ENCODE results near the gene MACF1. TPM values are rescaled to one million over a fixed set of nuclear protein-coding genes. Genes with fewer than 3 reads are reported as not detected.

MACF1 gene
- total RNA-seq, 1 donor from 2014 or later, result 322 TPM

- no peak for ATAC-seq
- DNase-seq (ENCODE audit: low spot score), result no peak
- intact Hi-C loops (cut with DNase I), result no loop called here
These were observed 192.2 kb downstream of the MACF1 start for GRCh38 chr1:39396671-39397070.

- no peak for ATAC-seq
- DNase-seq (ENCODE audit: low spot score), result no peak
- intact Hi-C loops (cut with DNase I), result no loop called here
These were observed 193.0 kb downstream of the MACF1 start for GRCh38 chr1:39397487-39397886.

GRCh38 chr1:39398278-39399021, 194.0 kb downstream of the MACF1 start:
- intact Hi-C loops (cut with DNase I), result no loop called here
- ATAC-seq (peak; percentile 94), DNase-seq (ENCODE audit: low spot score) (no peak)

DNA sequence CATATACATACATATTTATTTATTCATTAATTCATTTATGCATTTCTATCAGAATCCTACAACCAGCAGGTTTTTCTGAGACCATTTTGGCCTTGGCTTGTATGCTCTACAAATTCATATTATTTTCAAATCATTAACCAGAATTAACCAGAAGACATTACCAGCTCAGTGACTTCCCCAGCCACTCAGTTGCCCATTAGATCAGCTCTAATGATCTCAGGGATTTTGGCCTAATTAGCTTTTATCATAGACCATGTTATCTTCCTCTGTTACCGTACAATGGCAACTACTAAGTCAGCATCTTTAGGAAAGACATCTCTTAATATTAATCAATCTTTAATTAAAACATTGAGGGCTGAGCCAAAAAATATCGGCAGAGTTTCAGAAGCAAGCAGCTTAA, 196.6 kb downstream of the MACF1 start:
- intact Hi-C loops (cut with DNase I), result no loop called here

DNA sequence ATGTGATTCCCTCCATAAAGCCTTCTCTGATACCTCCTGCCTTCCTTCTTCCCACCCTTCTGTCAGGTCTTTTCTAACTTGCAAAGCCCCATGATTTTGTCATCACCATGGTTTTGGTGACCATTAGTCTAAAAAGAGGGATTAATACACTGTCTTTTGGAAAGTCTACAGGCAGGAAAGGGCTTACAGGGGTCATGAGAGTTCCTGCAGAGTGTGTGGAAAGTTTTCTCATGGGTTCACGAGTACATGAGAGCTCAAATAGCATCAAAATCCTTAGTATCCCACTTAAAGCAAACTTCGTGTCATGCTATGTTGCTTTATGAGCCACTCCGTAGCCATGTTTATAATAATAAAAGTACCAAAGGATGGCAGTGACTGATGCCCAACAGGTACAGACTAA, 200.4 kb downstream of the MACF1 start:
- ATAC-seq (no peak), DNase-seq (ENCODE audit: low spot score) (no peak)
- intact Hi-C loops (cut with DNase I), result no loop called here

More for the DNA sequence above, 196.6 kb downstream of the MACF1 start:
- ATAC-seq, result no peak
- no peak for DNase-seq (ENCODE audit: low spot score)

- intact Hi-C loops (cut with DNase I), result no loop called here
- no peak for DNase-seq (ENCODE audit: low spot score)
- ATAC-seq, result no peak
These were observed 200.9 kb downstream of the MACF1 start for GRCh38 chr1:39405358-39405757.

GRCh38 chr1:39406533-39407450, 202.3 kb downstream of the MACF1 start:
- DNase-seq (ENCODE audit: low spot score) (no peak), ATAC-seq (no peak)
- intact Hi-C loops (cut with DNase I), result no loop called here

DNA sequence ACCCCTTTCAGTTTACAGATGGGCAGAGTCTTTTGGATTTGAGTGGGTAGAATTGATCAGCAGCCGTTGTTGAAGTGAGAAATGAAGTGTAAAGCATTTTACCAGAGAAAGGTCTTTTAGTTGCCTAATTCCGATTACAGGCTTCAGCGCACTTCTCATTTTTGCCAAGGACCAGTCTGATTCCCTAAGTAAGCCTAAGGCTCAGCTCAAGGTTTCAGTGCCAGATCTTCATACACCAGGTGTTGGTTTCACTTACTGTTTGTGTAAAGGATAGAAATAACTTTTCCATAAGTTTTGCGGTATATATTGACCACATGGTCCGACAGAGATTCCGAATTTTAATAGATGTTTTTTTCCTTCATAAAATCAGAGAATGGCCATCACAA, 203.0 kb downstream of the MACF1 start:
- intact Hi-C loops (cut with DNase I), result no loop called here
- ATAC-seq, result no peak
- no peak for DNase-seq (ENCODE audit: low spot score)

DNA sequence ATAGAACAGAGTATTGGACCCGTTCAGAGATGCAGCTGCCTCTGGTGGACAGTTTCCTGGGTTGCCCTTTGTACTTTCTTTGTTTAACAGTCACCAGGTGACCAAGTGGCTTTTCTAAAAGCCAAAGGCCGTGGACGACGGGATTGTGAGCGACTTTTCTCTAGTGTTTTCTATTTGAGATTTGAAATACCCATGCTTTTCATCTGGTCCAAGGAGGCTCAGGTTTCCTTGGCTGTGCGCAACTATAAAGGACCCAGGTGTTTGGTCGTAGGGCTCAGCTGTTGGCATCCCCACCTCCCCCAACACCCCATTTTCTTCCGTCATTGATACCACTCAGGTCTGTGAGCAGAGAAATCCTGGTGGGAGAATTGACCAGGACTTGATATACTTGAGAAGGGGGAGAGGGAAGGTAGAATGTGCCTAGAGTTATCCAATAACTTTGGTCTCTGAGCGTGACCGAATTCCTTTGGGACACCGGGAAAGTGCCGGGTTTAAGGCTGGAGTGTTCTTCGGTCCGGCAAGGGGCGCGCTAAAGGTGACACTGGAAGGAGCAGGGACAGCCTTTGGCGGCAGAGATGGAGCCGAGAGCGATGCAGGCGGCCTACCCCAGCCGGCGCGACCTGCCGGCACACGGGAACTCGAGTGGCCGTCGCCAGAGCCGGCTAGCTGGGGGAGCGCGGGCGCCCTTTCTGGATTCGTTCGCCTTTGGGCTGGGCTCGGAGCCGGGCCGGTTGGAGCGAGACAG, 203.6 kb downstream of the MACF1 start:
- intact Hi-C loops (cut with DNase I), result no loop called here
- no peak for DNase-seq (ENCODE audit: low spot score)
- no peak for ATAC-seq

DNA sequence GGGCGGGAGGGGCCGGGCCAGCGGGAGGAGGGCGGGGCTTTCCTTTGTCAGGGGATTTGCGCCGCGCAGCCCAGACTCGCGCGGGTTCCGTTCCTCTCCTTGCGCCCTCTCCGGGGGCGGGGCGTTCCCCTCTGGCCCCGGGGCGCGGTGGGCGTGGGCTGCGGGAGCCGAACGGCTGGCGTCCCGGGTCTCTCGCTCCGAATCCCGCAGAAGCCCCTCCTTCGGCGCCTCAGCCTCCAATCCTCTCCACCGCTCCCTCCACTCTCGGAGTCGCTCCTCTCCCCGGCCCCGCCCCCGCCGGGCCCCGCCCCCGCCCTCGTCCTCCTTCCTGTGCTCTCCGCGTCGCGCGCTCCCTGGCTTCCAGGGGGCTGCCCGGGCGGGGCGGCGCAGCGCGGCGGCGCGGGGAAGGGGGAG, 204.2 kb downstream of the MACF1 start:
- ATAC-seq (peak; percentile 97), DNase-seq (ENCODE audit: low spot score) (peak; percentile 96)
- intact Hi-C loops (cut with DNase I), result no loop called here

- ATAC-seq (peak; percentile 1), DNase-seq (ENCODE audit: low spot score) (peak; percentile 68)
- intact Hi-C loops (cut with DNase I), result no loop called here
These were observed 204.7 kb downstream of the MACF1 start for GRCh38 chr1:39409055-39409816.

- intact Hi-C loops (cut with DNase I), result no loop called here
- DNase-seq (ENCODE audit: low spot score) (peak; percentile 78), ATAC-seq (no peak)
These were observed 206.5 kb downstream of the MACF1 start for GRCh38 chr1:39410915-39411436.

- DNase-seq (ENCODE audit: low spot score) (no peak), ATAC-seq (no peak)
- intact Hi-C loops (cut with DNase I), result no loop called here
These were observed 207.3 kb downstream of the MACF1 start for GRCh38 chr1:39411526-39412478.

- DNase-seq (ENCODE audit: low spot score), result no peak
- no peak for ATAC-seq
- intact Hi-C loops (cut with DNase I), result no loop called here
These were observed 208.4 kb downstream of the MACF1 start for GRCh38 chr1:39412892-39413291.

DNA sequence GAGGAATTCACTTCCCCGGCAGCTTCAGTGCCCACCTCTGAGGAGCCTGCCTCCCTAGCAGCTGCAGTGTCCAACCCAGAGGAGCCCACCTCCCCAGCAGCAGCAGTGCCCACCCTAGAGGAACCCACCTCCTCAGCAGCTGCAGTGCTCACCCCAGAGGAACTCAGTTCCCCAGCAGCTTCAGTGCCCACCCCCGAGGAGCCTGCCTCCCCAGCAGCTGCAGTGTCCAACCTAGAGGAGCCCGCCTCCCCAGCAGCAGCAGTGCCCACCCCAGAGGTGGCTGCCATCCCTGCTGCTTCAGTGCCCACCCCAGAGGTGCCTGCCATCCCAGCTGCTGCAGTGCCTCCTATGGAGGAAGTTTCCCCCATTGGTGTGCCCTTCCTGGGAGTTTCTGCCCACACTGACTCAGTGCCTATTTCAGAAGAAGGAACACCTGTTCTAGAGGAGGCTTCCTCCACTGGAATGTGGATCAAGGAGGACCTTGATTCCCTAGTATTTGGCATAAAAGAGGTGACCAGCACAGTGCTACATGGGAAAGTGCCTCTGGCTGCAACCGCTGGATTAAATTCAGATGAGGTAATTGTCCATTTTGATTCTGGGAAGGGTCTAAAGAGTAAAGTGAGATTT, 209.5 kb downstream of the MACF1 start:
- DNase-seq (ENCODE audit: low spot score) (no peak), ATAC-seq (no peak)
- intact Hi-C loops (cut with DNase I), result no loop called here

GRCh38 chr1:39415553-39415952, 211.1 kb downstream of the MACF1 start:
- no peak for DNase-seq (ENCODE audit: low spot score)
- intact Hi-C loops (cut with DNase I), result no loop called here
- no peak for ATAC-seq

- intact Hi-C loops (cut with DNase I), result no loop called here
These were observed 212.1 kb downstream of the MACF1 start for GRCh38 chr1:39416609-39417008.

More at GRCh38 chr1:39416609-39417008, 212.1 kb downstream of the MACF1 start:
- ATAC-seq, result no peak
- DNase-seq (ENCODE audit: low spot score), result no peak

All from sciatic nerve (tissue), 2 donors.